ENCODE data around the gene RSL1D1. TPM values are rescaled to one million over a fixed set of nuclear protein-coding genes. Genes with fewer than 3 reads are reported as not detected.
"Not testable (repeated sequence)": the region's sequence is repeated elsewhere in the genome, so short reads cannot be mapped to it uniquely, and the experiment has no call there.

The RSL1D1 gene
- total RNA-seq, 1 donor from 2014 or later: 224 TPM

GRCh38 chr16:11835891-11836649 is 15.3 kb downstream of the RSL1D1 start:
- Mint-ChIP-seq H3K9me3 (no peaks in the 10 kb centered on the region), H3K36me3 (ENCODE audit: low read depth) (peaks cover 53% of the 10 kb centered on the region), H3K27ac (no peak overlapping the region), H3K4me3 (no peak overlapping the region), H3K4me1 (no peaks in the 10 kb centered on the region), H3K27me3 (no peaks in the 10 kb centered on the region)
- DNase-seq (no peak), ATAC-seq (ENCODE audit: low read depth) (no peak)
- TF ChIP-seq CTCF (IDR thresholded peaks at IDR 0.05): no peak
- ChIA-PET CTCF (no interaction called here), POLR2A (interaction anchor here (1.4 kb wide), 1 partner anchor 39 kb away, joined by 4 read pairs; the partner anchor contains the start of gene ZC3H7A)
- intact Hi-C loops (cut with micrococcal nuclease): no loop called here

DNA sequence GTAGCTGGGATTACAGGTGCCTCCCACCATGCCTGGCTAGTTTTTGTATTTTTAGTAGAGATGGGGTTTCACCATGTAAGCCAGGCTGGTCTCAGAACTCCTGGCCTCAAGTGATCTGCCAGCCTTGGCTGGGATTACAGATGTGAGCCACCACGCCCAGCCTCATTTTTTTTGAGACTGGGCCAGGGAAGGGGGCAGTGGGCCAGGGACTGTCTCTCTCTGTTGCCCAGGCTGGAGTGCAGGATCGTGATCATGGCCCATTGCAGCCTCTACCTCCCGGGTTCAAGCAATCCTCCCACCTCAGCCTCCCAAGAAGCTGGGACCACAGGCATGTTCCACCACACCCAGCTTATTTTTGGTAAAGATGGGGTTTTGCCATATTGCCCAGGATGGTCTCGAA is 16.0 kb downstream of the RSL1D1 start:
- TF ChIP-seq CTCF (IDR thresholded peaks at IDR 0.05): no peak
- H3K27ac Mint-ChIP-seq: no peak overlapping the region
- POLR2A ChIA-PET: interaction anchor here (0.5 to 1.4 kb wide), 2 partner anchors 38 to 1529 kb away, joined by 3 to 4 read pairs; partner anchors contain the start of gene ZC3H7A
- no peak for ATAC-seq (ENCODE audit: low read depth)
- H3K36me3 Mint-ChIP-seq (ENCODE audit: low read depth): peaks cover 46% of the 10 kb centered on the region
- intact Hi-C loops (cut with micrococcal nuclease): no loop called here
- no peaks in the 10 kb centered on the region for H3K27me3 Mint-ChIP-seq
- CTCF ChIA-PET: no interaction called here
- H3K4me1 Mint-ChIP-seq: no peaks in the 10 kb centered on the region
- no peak overlapping the region for H3K4me3 Mint-ChIP-seq
- DNase-seq: no peak
- no peaks in the 10 kb centered on the region for H3K9me3 Mint-ChIP-seq

DNA sequence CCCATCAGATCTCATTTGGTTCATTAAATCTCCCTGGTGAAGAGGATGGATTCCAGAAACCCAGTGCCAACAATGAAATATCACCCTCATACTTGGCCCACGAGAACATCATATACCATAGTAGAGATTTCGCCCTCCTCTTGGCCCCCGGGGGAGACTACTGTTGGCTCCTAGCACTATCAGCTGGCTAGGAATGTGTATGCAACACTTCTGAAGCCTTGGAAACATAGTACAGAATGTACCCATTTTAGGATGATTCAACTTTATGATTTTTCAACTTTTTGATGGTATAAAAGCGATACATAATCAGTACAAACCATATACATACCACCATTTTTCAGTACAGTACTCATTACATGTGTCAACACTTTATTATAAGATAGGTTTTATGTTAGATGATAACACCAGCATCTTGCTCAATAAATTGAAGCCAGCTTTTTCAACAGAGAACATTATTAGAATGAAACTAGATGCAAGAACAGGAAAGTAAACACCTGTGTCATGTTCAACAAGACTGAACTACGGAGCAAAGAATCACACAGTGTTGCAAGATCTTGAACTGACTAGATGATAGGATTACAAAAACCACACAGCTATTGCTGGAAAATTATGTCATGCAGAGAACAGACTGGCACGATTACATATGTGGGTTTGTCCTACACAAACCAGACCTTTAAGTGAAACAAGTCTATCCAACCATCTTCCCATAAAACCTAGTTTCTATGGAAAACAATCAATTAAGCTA is 17.2 kb downstream of the RSL1D1 start:
- Mint-ChIP-seq H3K9me3 (no peaks in the 10 kb centered on the region), H3K4me3 (no peak overlapping the region), H3K4me1 (no peaks in the 10 kb centered on the region), H3K27ac (no peak overlapping the region), H3K36me3 (ENCODE audit: low read depth) (peaks cover 34% of the 10 kb centered on the region), H3K27me3 (no peaks in the 10 kb centered on the region)
- POLR2A ChIA-PET: no interaction called here
- CTCF ChIA-PET: no interaction called here
- DNase-seq: no peak
- intact Hi-C loops (cut with micrococcal nuclease): no loop called here
- no peak for TF ChIP-seq CTCF (IDR thresholded peaks at IDR 0.05)
- no peak for ATAC-seq (ENCODE audit: low read depth)

GRCh38 chr16:11828696-11829095 is 22.6 kb downstream of the RSL1D1 start:
- H3K4me1 Mint-ChIP-seq: no peaks in the 10 kb centered on the region
- no peak overlapping the region for H3K4me3 Mint-ChIP-seq
- ChIA-PET POLR2A (no interaction called here), CTCF (no interaction called here)
- no peak overlapping the region for H3K27ac Mint-ChIP-seq
- no peak for ATAC-seq (ENCODE audit: low read depth)
- TF ChIP-seq CTCF (IDR thresholded peaks at IDR 0.05): no peak
- no peaks in the 10 kb centered on the region for H3K9me3 Mint-ChIP-seq
- H3K36me3 Mint-ChIP-seq (ENCODE audit: low read depth): no peaks in the 10 kb centered on the region
- DNase-seq: no peak
- H3K27me3 Mint-ChIP-seq: no peaks in the 10 kb centered on the region
- intact Hi-C loops (cut with micrococcal nuclease): no loop called here

GRCh38 chr16:11825520-11826165 is 25.7 kb downstream of the RSL1D1 start:
- H3K4me1 Mint-ChIP-seq; intact Hi-C loops (cut with micrococcal nuclease); H3K36me3 Mint-ChIP-seq (ENCODE audit: low read depth); POLR2A ChIA-PET; H3K4me3 Mint-ChIP-seq; ATAC-seq (ENCODE audit: low read depth); H3K9me3 Mint-ChIP-seq; CTCF ChIA-PET; H3K27me3 Mint-ChIP-seq; H3K27ac Mint-ChIP-seq; DNase-seq: not testable (repeated sequence)
